GM12892 (cell line): ENCODE results near the gene GNG14.

Experiments used
- POLR2A ChIP-seq: IDR thresholded peaks from 2 replicates; pipeline ENCODE4 v1.6.1; 2011; ENCODE audit warnings: low read depth, low read length, control low read depth
- POLR2AphosphoS5 ChIP-seq: IDR thresholded peaks from 2 replicates; pipeline ENCODE4 v1.6.1; 2011; ENCODE audit warnings: low read depth, low read length, control low read depth
- TAF1 ChIP-seq: IDR thresholded peaks from 2 replicates; pipeline ENCODE4 v1.6.1; 2011; ENCODE audit warnings: low read depth, mild to moderate bottlenecking, control low read depth, low read length, borderline replicate concordance

DNA sequence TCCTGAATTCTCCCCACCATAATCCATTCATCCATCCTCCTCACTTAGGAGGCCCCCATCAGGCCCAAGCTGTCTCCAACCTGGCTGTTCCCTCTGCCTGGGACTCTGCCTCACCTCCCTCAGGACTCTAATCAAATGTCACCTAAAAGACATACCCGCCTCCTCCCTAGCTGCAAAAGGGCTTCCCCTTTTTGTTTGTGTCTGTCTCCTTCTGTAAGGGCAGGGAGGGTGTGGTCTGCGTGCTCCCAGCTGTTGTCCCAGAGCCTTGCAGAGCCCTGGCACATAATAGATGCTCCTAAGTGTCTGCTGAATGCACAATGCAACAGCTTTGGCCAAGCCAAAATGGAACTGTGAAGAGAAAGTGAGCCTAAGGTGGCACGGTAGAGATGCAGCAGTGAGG, 42.3 kb downstream of the GNG14 start:
- TF ChIP-seq TAF1 (no peak), POLR2A (no peak), POLR2AphosphoS5 (no peak)
